ENCODE results near the gene AKT3.
"Not testable (repeated sequence)": the region's sequence is repeated elsewhere in the genome, so short reads cannot be mapped to it uniquely, and the experiment has no call there.

Gene AKT3

GRCh38 chr1:243837907-243838535 is 12.0 kb downstream of the AKT3 start:
- no peak for DNase-seq

GRCh38 chr1:243834130-243834529 is 15.9 kb downstream of the AKT3 start:
- DNase-seq: no peak

- DNase-seq: no peak
Measured at GRCh38 chr1:243831463-243831862, 18.6 kb downstream of the AKT3 start.

GRCh38 chr1:243827206-243827605 is 22.8 kb downstream of the AKT3 start:
- no peak for DNase-seq

- not testable (repeated sequence) for DNase-seq
Measured at GRCh38 chr1:243824907-243825306, 25.1 kb downstream of the AKT3 start.

- no peak for DNase-seq
Measured at GRCh38 chr1:243821177-243821680, 28.8 kb downstream of the AKT3 start.

GRCh38 chr1:243819438-243819839 is 30.6 kb downstream of the AKT3 start:
- DNase-seq: no peak

GRCh38 chr1:243818978-243819377 is 31.1 kb downstream of the AKT3 start:
- DNase-seq: no peak

- no peak for DNase-seq
Measured at GRCh38 chr1:243814718-243815117, 35.3 kb downstream of the AKT3 start.

GRCh38 chr1:243807346-243807745 is 42.7 kb downstream of the AKT3 start:
- DNase-seq: peak; percentile 30

- DNase-seq: no peak
Measured at GRCh38 chr1:243806310-243806709, 43.7 kb downstream of the AKT3 start.

GRCh38 chr1:243802736-243803135 is 47.3 kb downstream of the AKT3 start:
- no peak for DNase-seq

GRCh38 chr1:243801378-243801777 is 48.7 kb downstream of the AKT3 start:
- no peak for DNase-seq

GRCh38 chr1:243799908-243800307 is 50.1 kb downstream of the AKT3 start:
- DNase-seq: no peak

- DNase-seq: no peak
Measured at GRCh38 chr1:243798726-243799125, 51.3 kb downstream of the AKT3 start.

GRCh38 chr1:243796016-243796415 is 54.0 kb downstream of the AKT3 start:
- DNase-seq: no peak

- no peak for DNase-seq
Measured at GRCh38 chr1:243793298-243793697, 56.7 kb downstream of the AKT3 start.

- no peak for DNase-seq
Measured at GRCh38 chr1:243792891-243793290, 57.2 kb downstream of the AKT3 start.

GRCh38 chr1:243792401-243792800 is 57.6 kb downstream of the AKT3 start:
- no peak for DNase-seq

- no peak for DNase-seq
Measured at GRCh38 chr1:243791586-243792267, 58.3 kb downstream of the AKT3 start.

- no peak for DNase-seq
Measured at GRCh38 chr1:243790404-243790803, 59.6 kb downstream of the AKT3 start.

GRCh38 chr1:243786531-243786930 is 63.5 kb downstream of the AKT3 start:
- DNase-seq: no peak

- no peak for DNase-seq
Measured at GRCh38 chr1:243784506-243784905, 65.5 kb downstream of the AKT3 start.

- no peak for DNase-seq
Measured at GRCh38 chr1:243783714-243784113, 66.3 kb downstream of the AKT3 start.

Data from CD4-positive, alpha-beta T cell treated with Interleukin-15 for 1 hour (primary cell).